ENCODE results near the gene DUSP16.

DNA sequence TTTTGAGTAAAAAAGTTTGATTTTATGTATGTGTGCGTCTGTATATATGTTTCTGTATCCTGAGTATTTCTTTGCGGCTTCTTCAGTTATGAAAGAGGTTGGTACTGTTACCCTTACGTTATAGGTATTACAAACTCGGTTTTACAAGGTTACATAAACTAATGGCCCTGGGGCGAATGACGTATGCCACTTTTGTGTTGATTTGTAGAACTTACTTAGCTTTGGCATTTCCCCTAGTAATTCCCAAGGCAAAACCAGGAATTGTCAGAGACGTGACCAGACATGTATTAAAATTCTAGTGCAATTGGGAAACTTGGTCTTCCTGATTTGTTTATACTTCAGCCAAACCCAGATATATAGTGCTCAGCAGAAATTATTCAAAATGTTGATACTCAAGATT lies 93.3 kb downstream of the DUSP16 start:
- TF ChIP-seq, protein P1, sequence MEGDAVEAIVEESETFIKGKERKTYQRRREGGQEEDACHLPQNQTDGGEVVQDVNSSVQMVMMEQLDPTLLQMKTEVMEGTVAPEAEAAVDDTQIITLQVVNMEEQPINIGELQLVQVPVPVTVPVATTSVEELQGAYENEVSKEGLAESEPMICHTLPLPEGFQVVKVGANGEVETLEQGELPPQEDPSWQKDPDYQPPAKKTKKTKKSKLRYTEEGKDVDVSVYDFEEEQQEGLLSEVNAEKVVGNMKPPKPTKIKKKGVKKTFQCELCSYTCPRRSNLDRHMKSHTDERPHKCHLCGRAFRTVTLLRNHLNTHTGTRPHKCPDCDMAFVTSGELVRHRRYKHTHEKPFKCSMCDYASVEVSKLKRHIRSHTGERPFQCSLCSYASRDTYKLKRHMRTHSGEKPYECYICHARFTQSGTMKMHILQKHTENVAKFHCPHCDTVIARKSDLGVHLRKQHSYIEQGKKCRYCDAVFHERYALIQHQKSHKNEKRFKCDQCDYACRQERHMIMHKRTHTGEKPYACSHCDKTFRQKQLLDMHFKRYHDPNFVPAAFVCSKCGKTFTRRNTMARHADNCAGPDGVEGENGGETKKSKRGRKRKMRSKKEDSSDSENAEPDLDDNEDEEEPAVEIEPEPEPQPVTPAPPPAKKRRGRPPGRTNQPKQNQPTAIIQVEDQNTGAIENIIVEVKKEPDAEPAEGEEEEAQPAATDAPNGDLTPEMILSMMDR (conservative IDR thresholded peaks at IDR 0.05; ENCODE audit: low read depth in 2 of 2), result no peak
- TF ChIP-seq EZH2 (IDR thresholded peaks at IDR 0.05; ENCODE audit: low read depth, unreplicated experiment) (no peak), POLR2AphosphoS5 (IDR thresholded peaks at IDR 0.05; ENCODE audit: low read depth) (no peak), EZH2phosphoT487 (IDR thresholded peaks at IDR 0.05; ENCODE audit: unreplicated experiment) (no peak), JUNB (IDR thresholded peaks at IDR 0.05; ENCODE audit: unreplicated experiment) (no peak), ZNF331 (CRISPR knock-in tag; IDR thresholded peaks at IDR 0.05; ENCODE audit: low read depth) (no peak), CREB1 (CRISPR knock-in tag; IDR thresholded peaks at IDR 0.05; ENCODE audit: low read depth) (no peak), STAT1 (IDR thresholded peaks at IDR 0.05; ENCODE audit: unreplicated experiment) (no peak), ZNF114 (CRISPR knock-in tag; IDR thresholded peaks at IDR 0.05) (no peak), NANOG (IDR thresholded peaks at IDR 0.05; ENCODE audit: borderline replicate concordance) (no peak)
- TF ChIP-seq, protein P2, sequence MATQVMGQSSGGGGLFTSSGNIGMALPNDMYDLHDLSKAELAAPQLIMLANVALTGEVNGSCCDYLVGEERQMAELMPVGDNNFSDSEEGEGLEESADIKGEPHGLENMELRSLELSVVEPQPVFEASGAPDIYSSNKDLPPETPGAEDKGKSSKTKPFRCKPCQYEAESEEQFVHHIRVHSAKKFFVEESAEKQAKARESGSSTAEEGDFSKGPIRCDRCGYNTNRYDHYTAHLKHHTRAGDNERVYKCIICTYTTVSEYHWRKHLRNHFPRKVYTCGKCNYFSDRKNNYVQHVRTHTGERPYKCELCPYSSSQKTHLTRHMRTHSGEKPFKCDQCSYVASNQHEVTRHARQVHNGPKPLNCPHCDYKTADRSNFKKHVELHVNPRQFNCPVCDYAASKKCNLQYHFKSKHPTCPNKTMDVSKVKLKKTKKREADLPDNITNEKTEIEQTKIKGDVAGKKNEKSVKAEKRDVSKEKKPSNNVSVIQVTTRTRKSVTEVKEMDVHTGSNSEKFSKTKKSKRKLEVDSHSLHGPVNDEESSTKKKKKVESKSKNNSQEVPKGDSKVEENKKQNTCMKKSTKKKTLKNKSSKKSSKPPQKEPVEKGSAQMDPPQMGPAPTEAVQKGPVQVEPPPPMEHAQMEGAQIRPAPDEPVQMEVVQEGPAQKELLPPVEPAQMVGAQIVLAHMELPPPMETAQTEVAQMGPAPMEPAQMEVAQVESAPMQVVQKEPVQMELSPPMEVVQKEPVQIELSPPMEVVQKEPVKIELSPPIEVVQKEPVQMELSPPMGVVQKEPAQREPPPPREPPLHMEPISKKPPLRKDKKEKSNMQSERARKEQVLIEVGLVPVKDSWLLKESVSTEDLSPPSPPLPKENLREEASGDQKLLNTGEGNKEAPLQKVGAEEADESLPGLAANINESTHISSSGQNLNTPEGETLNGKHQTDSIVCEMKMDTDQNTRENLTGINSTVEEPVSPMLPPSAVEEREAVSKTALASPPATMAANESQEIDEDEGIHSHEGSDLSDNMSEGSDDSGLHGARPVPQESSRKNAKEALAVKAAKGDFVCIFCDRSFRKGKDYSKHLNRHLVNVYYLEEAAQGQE (IDR thresholded peaks at IDR 0.05; ENCODE audit: unreplicated experiment), result no peak
- TF ChIP-seq, protein P3, sequence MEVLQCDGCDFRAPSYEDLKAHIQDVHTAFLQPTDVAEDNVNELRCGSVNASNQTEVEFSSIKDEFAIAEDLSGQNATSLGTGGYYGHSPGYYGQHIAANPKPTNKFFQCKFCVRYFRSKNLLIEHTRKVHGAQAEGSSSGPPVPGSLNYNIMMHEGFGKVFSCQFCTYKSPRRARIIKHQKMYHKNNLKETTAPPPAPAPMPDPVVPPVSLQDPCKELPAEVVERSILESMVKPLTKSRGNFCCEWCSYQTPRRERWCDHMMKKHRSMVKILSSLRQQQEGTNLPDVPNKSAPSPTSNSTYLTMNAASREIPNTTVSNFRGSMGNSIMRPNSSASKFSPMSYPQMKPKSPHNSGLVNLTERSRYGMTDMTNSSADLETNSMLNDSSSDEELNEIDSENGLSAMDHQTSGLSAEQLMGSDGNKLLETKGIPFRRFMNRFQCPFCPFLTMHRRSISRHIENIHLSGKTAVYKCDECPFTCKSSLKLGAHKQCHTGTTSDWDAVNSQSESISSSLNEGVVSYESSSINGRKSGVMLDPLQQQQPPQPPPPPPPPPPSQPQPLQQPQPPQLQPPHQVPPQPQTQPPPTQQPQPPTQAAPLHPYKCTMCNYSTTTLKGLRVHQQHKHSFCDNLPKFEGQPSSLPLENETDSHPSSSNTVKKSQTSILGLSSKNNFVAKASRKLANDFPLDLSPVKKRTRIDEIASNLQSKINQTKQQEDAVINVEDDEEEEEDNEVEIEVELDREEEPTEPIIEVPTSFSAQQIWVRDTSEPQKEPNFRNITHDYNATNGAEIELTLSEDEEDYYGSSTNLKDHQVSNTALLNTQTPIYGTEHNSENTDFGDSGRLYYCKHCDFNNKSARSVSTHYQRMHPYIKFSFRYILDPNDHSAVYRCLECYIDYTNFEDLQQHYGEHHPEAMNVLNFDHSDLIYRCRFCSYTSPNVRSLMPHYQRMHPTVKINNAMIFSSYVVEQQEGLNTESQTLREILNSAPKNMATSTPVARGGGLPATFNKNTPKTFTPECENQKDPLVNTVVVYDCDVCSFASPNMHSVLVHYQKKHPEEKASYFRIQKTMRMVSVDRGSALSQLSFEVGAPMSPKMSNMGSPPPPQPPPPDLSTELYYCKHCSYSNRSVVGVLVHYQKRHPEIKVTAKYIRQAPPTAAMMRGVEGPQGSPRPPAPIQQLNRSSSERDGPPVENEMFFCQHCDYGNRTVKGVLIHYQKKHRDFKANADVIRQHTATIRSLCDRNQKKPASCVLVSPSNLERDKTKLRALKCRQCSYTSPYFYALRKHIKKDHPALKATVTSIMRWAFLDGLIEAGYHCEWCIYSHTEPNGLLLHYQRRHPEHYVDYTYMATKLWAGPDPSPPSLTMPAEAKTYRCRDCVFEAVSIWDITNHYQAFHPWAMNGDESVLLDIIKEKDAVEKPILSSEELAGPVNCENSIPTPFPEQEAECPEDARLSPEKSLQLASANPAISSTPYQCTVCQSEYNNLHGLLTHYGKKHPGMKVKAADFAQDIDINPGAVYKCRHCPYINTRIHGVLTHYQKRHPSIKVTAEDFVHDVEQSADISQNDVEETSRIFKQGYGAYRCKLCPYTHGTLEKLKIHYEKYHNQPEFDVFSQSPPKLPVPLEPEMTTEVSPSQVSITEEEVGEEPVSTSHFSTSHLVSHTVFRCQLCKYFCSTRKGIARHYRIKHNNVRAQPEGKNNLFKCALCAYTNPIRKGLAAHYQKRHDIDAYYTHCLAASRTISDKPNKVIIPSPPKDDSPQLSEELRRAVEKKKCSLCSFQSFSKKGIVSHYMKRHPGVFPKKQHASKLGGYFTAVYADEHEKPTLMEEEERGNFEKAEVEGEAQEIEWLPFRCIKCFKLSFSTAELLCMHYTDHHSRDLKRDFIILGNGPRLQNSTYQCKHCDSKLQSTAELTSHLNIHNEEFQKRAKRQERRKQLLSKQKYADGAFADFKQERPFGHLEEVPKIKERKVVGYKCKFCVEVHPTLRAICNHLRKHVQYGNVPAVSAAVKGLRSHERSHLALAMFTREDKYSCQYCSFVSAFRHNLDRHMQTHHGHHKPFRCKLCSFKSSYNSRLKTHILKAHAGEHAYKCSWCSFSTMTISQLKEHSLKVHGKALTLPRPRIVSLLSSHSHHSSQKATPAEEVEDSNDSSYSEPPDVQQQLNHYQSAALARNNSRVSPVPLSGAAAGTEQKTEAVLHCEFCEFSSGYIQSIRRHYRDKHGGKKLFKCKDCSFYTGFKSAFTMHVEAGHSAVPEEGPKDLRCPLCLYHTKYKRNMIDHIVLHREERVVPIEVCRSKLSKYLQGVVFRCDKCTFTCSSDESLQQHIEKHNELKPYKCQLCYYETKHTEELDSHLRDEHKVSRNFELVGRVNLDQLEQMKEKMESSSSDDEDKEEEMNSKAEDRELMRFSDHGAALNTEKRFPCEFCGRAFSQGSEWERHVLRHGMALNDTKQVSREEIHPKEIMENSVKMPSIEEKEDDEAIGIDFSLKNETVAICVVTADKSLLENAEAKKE (CRISPR knock-in tag; IDR thresholded peaks at IDR 0.05), result no peak
- TF ChIP-seq, protein P4, sequence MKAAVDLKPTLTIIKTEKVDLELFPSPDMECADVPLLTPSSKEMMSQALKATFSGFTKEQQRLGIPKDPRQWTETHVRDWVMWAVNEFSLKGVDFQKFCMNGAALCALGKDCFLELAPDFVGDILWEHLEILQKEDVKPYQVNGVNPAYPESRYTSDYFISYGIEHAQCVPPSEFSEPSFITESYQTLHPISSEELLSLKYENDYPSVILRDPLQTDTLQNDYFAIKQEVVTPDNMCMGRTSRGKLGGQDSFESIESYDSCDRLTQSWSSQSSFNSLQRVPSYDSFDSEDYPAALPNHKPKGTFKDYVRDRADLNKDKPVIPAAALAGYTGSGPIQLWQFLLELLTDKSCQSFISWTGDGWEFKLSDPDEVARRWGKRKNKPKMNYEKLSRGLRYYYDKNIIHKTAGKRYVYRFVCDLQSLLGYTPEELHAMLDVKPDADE (IDR thresholded peaks at IDR 0.05), result no peak

All from GM23338 (cell line).